Peyer's patch (tissue), 4 donors: ENCODE measurements around the gene KCND2. TPM values are rescaled to one million over a fixed set of nuclear protein-coding genes. Genes with fewer than 3 reads are reported as not detected.

ENCODE experiments used
- DNase-seq, 3 donors: peaks; one replicate each; pipeline ENCODE4 v3.0.0-alpha.2; 2017 to 2019
- H3K27ac ChIP-seq, 4 donors: fragments of 200-600 bp; sonication (generic); one replicate each; pipeline ENCODE4 v1.5.1; 2016 to 2019
- H3K27me3 ChIP-seq, 2 donors: fragments of 200-600 bp; sonication (generic); one replicate each; pipeline ENCODE4 v1.5.1; 2019
- H3K36me3 ChIP-seq, 3 donors: fragments of 200-600 bp; sonication (generic); one replicate each; pipeline ENCODE4 v1.5.1; 2016 to 2019
- H3K4me1 ChIP-seq, 4 donors: fragments of 200-600 bp; sonication (generic); one replicate each; pipeline ENCODE4 v1.5.1; 2016 to 2019
- H3K4me3 ChIP-seq, 4 donors: fragments of 200-600 bp; sonication (generic); 1 replicate in 3 of 4; 2 replicates in 1 of 4; pipeline ENCODE4 v1.5.1; 2016 to 2019; ENCODE audit warnings: mild to moderate bottlenecking in 1 of 4
- H3K9me3 ChIP-seq, 4 donors: fragments of 200-600 bp; sonication (generic); one replicate each; pipeline ENCODE4 v1.5.1; 2016 to 2019; ENCODE audit warnings: mild to moderate bottlenecking in 1 of 4
- POLR2A ChIP-seq, 2 donors: fragments of 450-650 bp; IDR thresholded peaks; one replicate each; pipeline ENCODE4 v1.5.1; 2017; ENCODE audit warnings: antibody characterized with exemption in 2 of 2, mild to moderate bottlenecking in 2 of 2, moderate library complexity in 2 of 2
- total RNA-seq, 4 donors: library from RNA; depleted of rRNA; stranded (reverse); fragments of >200 nt; gene quantifications; one replicate each; pipeline ENCODE4 v1.1.0, GENCODE V29; 2016
- TF ChIP-seq, protein P1 (sequence below), 6 experiments: fragments of 450-650 bp in 4 of 6; fragments of 200-600 bp in 2 of 6; sonication (generic) in 1 of 6; IDR thresholded peaks; one replicate each; pipeline ENCODE4 v1.5.1; 2017 to 2019; ENCODE audit warnings: antibody characterized with exemption in 6 of 6, mild to moderate bottlenecking in 3 of 6, moderate library complexity in 1 of 6

KCND2 gene
- total RNA-seq, 4 donors from 2014 or later, result 0.54 TPM; not detected in 3

DNA sequence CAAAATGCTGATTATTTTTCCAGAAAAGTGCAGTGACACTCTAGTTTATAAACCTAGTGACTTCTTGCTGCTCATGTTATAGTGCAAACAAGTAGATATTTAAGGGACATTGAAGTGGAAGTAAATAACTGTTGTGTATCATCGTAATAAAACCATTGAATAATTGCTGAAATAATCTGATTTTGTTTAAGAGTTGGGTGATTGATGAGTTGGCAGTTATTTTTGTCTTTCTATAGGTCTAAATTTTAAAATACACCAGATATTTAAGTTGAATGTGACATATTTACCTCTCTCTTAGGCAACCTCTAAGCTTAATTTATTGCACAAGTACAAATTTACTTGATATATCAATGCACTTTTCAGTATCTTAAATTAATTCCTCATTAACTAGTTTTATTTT, 392.1 kb downstream of the KCND2 start:
- Histone ChIP-seq H3K9me3 (no peaks in the 10 kb centered on the region), H3K4me1 (no peaks in the 10 kb centered on the region), H3K36me3 (no peaks in the 10 kb centered on the region), H3K4me3 (no peak overlapping the region), H3K27ac (no peak overlapping the region), H3K27me3 (no peaks in the 10 kb centered on the region)
- no peak for DNase-seq
- TF ChIP-seq POLR2A (IDR thresholded peaks at IDR 0.05), result no peak

DNA sequence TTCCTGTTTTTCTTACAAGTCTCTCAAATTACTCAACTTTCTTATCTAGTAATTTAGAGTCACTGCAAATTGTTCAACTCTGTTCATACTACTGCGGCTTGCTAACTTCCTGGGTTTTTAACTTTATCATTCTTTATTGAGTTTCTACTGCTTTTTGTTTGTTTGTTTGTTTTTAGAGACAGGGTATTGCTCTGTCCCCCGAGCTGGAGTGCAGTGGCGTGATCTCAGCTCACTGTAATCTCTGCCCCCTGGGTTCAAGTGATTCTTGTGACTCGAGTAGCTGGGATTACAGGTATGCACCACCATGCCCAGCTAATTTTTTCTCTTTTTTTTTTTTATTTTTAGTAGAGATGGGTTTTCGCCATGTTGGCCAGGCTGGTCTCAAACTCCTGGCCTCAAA, 402.1 kb downstream of the KCND2 start:
- H3K36me3 ChIP-seq, result no peaks in the 10 kb centered on the region
- H3K9me3 ChIP-seq, result no peaks in the 10 kb centered on the region
- H3K4me1 ChIP-seq, result no peaks in the 10 kb centered on the region
- DNase-seq, result no peak
- no peak overlapping the region for H3K27ac ChIP-seq
- no peaks in the 10 kb centered on the region for H3K27me3 ChIP-seq
- no peak overlapping the region for H3K4me3 ChIP-seq
- TF ChIP-seq, protein P1, sequence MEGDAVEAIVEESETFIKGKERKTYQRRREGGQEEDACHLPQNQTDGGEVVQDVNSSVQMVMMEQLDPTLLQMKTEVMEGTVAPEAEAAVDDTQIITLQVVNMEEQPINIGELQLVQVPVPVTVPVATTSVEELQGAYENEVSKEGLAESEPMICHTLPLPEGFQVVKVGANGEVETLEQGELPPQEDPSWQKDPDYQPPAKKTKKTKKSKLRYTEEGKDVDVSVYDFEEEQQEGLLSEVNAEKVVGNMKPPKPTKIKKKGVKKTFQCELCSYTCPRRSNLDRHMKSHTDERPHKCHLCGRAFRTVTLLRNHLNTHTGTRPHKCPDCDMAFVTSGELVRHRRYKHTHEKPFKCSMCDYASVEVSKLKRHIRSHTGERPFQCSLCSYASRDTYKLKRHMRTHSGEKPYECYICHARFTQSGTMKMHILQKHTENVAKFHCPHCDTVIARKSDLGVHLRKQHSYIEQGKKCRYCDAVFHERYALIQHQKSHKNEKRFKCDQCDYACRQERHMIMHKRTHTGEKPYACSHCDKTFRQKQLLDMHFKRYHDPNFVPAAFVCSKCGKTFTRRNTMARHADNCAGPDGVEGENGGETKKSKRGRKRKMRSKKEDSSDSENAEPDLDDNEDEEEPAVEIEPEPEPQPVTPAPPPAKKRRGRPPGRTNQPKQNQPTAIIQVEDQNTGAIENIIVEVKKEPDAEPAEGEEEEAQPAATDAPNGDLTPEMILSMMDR (IDR thresholded peaks at IDR 0.05), result no peak
- TF ChIP-seq POLR2A (IDR thresholded peaks at IDR 0.05), result no peak

DNA sequence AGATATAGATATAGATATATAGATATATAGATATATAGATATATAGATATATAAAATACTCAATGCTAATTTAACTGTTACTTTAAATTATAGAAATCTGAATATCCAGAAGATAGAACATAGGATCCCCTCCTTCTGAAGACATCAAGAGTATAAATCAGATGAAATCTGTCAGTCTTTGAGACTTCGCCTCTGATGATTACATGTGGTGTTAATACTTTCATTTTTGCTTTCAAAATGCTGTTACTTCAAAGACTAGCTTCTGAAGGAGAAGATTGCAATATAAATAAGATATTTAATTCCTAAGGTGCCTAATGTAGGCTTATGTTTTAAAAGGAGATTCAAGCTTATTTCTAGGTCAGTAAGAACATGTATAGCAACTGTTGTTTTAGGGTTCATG, 404.6 kb downstream of the KCND2 start:
- Histone ChIP-seq H3K4me3 (no peak overlapping the region), H3K9me3 (no peaks in the 10 kb centered on the region), H3K36me3 (no peaks in the 10 kb centered on the region), H3K27ac (no peak overlapping the region), H3K27me3 (no peaks in the 10 kb centered on the region), H3K4me1 (no peaks in the 10 kb centered on the region)
- DNase-seq, result no peak
- no peak for TF ChIP-seq POLR2A (IDR thresholded peaks at IDR 0.05)
- TF ChIP-seq, protein P1 (IDR thresholded peaks at IDR 0.05), result no peak

DNA sequence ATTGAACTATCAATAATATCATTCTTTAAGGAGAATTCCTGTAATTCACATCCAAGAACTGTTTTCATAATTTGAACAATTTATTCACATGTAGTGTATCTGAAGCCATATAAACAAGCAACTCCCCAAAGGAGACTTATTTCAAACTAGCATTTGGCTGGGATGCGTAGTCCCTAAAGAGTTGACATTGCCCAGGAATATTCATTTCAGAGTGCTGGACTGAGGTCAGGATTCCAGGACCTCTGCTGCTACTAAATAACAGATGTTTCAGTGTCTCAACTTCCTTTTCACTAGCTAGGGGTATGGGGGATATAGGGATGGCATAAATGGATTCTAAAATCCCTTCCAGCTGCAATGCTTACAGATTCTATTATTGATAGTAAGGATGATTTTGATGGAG, 408.0 kb downstream of the KCND2 start:
- Histone ChIP-seq H3K4me3 (no peak overlapping the region), H3K27me3 (no peaks in the 10 kb centered on the region), H3K27ac (no peak overlapping the region), H3K9me3 (no peaks in the 10 kb centered on the region), H3K4me1 (no peaks in the 10 kb centered on the region), H3K36me3 (no peaks in the 10 kb centered on the region)
- DNase-seq, result no peak
- no peak for TF ChIP-seq POLR2A (IDR thresholded peaks at IDR 0.05)
- TF ChIP-seq, protein P1 (IDR thresholded peaks at IDR 0.05), result no peak

DNA sequence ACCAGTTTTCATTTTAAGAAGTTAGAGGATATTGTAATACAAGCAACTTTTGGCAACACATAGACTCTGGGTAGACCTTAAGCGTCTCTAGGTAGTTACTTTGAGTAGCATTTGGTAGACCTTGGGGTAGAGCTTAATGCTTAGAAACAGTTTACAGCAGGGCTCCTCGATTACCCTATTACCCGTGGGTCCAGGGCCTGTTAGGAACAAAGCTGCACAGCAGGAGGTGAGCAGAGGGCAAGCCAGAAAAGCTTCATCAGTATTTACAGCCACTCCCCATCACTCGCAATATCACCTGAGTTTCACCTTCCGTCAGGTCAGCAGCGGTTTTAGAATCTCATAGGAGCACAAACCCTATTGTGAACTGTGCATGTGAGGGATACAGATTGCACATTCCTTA, 411.5 kb downstream of the KCND2 start:
- no peaks in the 10 kb centered on the region for H3K27me3 ChIP-seq
- no peaks in the 10 kb centered on the region for H3K4me1 ChIP-seq
- H3K27ac ChIP-seq, result no peak overlapping the region
- TF ChIP-seq, protein P1 (IDR thresholded peaks at IDR 0.05), result no peak
- no peak for TF ChIP-seq POLR2A (IDR thresholded peaks at IDR 0.05)
- H3K9me3 ChIP-seq, result no peaks in the 10 kb centered on the region
- no peak for DNase-seq
- no peaks in the 10 kb centered on the region for H3K36me3 ChIP-seq
- no peak overlapping the region for H3K4me3 ChIP-seq

DNA sequence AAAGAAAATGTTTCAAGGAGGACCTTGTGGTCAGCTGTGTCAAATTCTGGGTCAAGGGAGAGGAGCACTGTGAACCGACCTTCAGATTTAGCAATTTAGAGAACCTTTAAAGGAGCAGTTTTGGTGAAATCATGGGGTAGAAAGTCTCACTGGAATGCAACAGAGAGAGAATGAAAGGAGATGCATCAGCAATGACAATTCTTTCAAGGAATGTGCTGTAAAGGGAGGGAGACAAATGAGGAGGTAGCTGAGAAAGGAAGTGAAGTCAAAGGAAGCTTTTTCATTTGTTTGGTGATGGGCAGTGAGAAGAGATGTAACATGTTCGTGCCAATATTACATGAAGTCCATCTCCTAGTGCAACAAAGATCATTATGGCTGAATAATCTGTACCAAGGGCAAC, 418.9 kb downstream of the KCND2 start:
- Histone ChIP-seq H3K9me3 (no peaks in the 10 kb centered on the region), H3K27me3 (no peaks in the 10 kb centered on the region), H3K36me3 (no peaks in the 10 kb centered on the region), H3K4me3 (no peak overlapping the region), H3K4me1 (no peaks in the 10 kb centered on the region), H3K27ac (no peak overlapping the region)
- DNase-seq, result no peak
- TF ChIP-seq POLR2A (IDR thresholded peaks at IDR 0.05), result no peak
- TF ChIP-seq, protein P1 (IDR thresholded peaks at IDR 0.05), result no peak
